Vagina (tissue), 2 donors: Measurements from ENCODE around the gene MINDY3.

Experiments
- POLR2A ChIP-seq, 2 donors: fragments of 450-650 bp; IDR thresholded peaks; one replicate each; pipeline ENCODE4 v1.6.1; 2017; ENCODE audit warnings: antibody characterized with exemption in 2 of 2, mild to moderate bottlenecking in 2 of 2, moderate library complexity in 2 of 2
- POLR2AphosphoS5 ChIP-seq, 2 donors: sonication (generic); formaldehyde crosslinking; IDR thresholded peaks; one replicate each; pipeline ENCODE4 v1.9.0; 2017; ENCODE audit warnings: antibody characterized with exemption in 2 of 2, mild to moderate bottlenecking in 2 of 2, low read depth in 1 of 2; ENCODE audit not compliant: insufficient read depth in 1 of 2
- TF ChIP-seq, protein P1 (sequence below), 3 experiments: fragments of 450-650 bp in 2 of 3; fragments of 200-600 bp in 1 of 3; sonication (generic) in 1 of 3; IDR thresholded peaks; one replicate each; pipeline ENCODE4 v1.5.1; 2017 to 2019; ENCODE audit warnings: antibody characterized with exemption in 3 of 3, mild to moderate bottlenecking in 2 of 3, moderate library complexity in 2 of 3

DNA sequence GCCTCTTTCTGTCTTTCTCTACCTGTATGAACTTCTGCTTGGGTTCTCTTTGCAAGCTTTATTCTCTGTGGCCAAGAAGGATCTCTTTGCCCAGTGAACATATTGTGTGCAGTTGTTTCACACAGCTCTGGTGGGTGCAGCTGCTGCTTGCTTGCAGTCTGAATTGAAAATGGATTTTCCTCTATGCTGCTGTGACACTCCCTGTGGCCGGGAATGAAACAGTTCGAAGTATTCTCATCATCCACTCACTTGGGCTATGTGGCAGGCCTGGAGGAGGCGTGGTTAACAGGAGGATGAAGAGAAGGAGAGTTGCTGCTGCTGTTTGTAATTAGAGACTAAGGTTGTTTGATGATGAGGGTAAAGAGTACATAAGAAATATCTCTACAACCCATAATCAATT, 112.2 kb downstream of the MINDY3 start:
- TF ChIP-seq, protein P1, sequence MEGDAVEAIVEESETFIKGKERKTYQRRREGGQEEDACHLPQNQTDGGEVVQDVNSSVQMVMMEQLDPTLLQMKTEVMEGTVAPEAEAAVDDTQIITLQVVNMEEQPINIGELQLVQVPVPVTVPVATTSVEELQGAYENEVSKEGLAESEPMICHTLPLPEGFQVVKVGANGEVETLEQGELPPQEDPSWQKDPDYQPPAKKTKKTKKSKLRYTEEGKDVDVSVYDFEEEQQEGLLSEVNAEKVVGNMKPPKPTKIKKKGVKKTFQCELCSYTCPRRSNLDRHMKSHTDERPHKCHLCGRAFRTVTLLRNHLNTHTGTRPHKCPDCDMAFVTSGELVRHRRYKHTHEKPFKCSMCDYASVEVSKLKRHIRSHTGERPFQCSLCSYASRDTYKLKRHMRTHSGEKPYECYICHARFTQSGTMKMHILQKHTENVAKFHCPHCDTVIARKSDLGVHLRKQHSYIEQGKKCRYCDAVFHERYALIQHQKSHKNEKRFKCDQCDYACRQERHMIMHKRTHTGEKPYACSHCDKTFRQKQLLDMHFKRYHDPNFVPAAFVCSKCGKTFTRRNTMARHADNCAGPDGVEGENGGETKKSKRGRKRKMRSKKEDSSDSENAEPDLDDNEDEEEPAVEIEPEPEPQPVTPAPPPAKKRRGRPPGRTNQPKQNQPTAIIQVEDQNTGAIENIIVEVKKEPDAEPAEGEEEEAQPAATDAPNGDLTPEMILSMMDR (IDR thresholded peaks at IDR 0.05) = no peak
- TF ChIP-seq POLR2AphosphoS5 (IDR thresholded peaks at IDR 0.05; ENCODE audit: insufficient read depth in 1 of 2, low read depth in 1 of 2) (no peak), POLR2A (IDR thresholded peaks at IDR 0.05) (no peak)
